ENCODE measurements around the gene SPPL2A.

DNA sequence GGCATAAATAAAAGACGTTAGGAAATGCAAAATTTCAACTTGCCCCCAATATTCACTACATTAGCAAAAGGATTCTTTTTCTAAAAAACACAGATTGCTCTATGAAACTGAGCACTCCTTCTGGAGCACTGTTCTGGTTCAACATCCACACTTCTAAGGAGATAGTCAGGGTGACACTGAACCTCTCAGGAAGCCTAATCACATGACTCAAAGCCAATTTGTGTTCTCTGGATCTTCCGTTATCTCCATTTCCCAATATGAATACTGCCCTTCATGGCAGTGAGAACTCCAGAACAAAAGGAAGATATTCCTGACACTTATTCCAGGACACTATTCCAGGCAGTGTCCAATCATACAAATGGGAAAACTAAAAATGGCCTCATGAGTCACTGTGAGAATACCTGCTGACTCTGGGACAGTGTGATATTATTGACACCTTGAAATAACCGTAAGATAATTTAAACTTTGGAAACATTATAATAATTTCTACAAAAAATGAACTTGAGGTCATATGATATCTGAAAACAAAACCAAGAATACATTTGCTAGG, 57.6 kb downstream of the SPPL2A start:
- no peak for TF ChIP-seq TEAD4 (IDR thresholded peaks at IDR 0.05; ENCODE audit: borderline replicate concordance, insufficient read depth)
- TF ChIP-seq, protein P1, sequence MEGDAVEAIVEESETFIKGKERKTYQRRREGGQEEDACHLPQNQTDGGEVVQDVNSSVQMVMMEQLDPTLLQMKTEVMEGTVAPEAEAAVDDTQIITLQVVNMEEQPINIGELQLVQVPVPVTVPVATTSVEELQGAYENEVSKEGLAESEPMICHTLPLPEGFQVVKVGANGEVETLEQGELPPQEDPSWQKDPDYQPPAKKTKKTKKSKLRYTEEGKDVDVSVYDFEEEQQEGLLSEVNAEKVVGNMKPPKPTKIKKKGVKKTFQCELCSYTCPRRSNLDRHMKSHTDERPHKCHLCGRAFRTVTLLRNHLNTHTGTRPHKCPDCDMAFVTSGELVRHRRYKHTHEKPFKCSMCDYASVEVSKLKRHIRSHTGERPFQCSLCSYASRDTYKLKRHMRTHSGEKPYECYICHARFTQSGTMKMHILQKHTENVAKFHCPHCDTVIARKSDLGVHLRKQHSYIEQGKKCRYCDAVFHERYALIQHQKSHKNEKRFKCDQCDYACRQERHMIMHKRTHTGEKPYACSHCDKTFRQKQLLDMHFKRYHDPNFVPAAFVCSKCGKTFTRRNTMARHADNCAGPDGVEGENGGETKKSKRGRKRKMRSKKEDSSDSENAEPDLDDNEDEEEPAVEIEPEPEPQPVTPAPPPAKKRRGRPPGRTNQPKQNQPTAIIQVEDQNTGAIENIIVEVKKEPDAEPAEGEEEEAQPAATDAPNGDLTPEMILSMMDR (IDR thresholded peaks at IDR 0.05): no peak
- TF ChIP-seq JUND (IDR thresholded peaks at IDR 0.05): no peak
- no peak for TF ChIP-seq NRF1 (IDR thresholded peaks at IDR 0.05; ENCODE audit: low read depth, low read length)
- no peak for TF ChIP-seq FOXM1 (IDR thresholded peaks at IDR 0.05; ENCODE audit: low read depth)
- TF ChIP-seq CHD2 (IDR thresholded peaks at IDR 0.05; ENCODE audit: low read length, partially characterized antibody): no peak

Measured in SK-N-SH (cell line).